Epidermal melanocyte (primary cell): Measurements from ENCODE around the gene CCDC177.
"Not testable (repeated sequence)": the region's sequence is repeated elsewhere in the genome, so short reads cannot be mapped to it uniquely, and the experiment has no call there.

ENCODE experiments used
- DNase-seq: peaks from one replicate; pipeline ENCODE4 v3.0.0; 2011; ENCODE audit warnings: low spot score; ENCODE audit not compliant: insufficient read length

The CCDC177 gene

DNA sequence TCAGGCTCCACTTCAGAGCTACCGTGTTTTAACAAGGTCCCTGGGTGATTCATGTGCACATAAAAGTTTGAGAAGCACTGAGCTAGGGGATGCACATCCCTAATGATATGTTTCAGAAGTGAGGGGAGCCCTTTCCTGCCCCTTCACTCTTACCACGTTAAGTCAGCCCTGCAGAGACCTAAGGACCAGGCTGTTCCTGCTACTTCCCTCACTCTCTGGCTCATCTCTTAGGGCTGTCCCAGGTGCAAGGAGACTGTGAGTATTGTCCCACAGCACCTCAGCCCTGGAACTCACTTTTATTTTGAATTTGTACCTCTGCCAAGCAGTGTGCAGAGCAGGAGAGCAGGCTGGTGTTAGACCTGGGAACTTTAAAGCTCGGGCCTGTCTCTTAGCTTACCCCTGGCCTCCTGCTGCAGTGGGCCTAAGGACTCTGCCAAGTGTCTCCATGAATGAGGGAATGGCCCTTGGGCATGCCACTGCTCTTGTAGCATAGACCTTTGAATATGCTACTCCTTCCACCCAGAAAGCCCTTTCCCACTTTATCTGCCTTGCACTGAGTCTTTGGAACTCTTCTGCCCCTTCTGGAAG is 25.7 kb upstream of the CCDC177 start:
- no peak for DNase-seq

DNA sequence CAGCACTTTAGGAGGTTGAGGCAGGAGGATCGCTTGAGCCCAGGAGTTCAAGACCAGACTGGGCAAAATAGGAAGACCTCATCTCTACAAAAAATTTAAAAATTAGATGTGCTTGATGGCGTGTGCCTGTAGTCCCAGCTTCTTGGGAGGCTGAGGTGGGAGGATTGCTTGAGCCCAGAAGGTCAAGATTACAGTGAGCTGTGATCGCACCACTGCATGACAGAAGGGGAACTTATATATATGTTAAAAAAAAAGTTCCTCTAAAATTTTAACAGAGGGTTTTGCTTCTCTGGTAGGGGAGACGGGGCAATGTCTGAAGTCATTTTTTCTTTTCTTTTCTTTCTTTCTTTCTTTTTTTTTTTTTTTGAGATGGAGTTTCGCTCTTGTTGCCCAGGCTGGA is 24.8 kb upstream of the CCDC177 start:
- not testable (repeated sequence) for DNase-seq

DNA sequence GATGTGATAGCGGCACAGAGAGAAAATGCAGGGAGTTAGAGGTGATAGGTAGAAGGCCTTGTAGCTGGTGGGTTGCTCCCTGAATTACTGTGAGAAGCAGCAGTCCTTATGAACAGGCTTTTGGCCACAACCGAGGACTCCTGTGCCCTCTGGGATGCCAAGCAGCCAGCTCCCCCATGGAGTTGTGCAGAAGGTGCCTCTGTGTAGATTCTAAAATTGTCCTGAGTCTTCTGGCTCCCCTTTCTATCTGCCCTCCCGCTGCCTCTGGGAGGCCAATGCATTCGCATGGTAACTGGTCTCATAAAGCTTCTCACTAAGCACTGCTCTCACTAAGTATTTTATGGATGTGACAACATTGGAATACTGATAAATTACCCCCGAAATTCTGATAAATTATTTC is 20.7 kb upstream of the CCDC177 start:
- no peak for DNase-seq

DNA sequence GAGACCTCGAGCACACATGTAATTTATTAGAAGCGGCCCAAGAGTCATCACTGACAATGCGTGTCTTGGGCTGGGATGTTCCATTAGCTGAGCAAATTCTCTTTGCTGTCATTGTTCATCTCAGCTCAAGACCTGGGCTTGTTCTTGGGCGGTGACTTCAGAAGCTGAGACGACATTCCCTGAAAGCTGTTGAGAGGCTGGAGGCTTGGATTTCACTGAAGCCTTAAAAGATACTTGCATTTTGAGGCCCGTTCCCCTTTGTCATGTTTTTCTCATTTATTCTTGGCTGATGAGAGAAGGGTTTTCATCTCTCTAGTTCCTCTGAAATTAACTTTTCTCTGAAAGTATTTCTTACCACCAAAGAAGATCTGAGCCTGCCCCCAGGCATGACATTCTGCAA is 20.2 kb upstream of the CCDC177 start:
- DNase-seq = no peak

DNA sequence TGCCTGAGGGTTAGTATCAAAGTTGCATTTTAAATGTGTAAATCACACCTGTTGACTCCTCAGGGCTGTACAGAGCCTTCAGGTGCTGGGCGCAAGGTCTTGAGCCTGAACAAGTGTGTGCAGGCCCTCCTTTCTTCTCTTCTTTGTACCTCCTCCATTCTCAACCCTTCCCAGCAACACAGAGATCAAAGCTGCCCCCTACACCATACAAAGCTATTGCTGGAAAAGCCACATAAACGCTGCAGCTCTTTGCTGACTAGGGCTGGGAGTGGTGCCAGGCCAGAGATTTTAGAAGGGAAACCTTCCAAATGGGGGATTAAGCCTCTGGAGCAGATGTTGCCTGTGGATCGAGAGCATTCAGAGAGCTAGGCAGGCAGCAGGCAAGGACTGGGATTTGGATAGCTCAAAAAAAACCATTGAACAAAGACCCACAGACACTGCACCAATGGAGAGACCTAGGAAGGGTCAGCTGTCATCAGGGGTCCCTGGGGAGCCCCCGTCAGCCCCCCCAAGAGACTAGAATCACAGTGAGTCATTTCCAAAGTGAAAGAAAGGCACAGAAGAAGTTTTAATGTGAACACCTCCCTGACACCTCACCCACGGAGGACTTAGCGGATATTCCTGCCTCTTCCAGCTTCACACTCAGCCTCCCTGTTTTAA is 18.5 kb upstream of the CCDC177 start:
- peak; percentile 29 for DNase-seq

DNA sequence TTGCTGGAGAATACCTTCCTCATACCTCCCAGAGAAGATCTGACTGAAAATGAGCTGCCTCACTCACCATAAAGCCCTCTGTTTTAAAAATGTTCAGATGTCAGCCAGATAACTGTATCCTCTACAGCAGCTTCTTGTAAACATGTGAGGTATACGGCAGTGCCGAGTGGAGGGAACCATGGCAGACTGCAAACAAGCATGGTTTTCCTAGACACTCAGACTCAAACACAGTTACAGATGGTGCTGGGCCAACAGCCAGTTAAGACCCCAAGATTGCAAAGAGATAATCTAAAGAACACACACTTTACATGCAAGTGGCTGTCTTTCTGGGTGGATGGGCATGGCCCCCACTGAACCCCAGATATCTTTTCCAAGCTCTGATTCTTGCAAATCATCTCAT is 16.6 kb upstream of the CCDC177 start:
- no peak for DNase-seq

DNA sequence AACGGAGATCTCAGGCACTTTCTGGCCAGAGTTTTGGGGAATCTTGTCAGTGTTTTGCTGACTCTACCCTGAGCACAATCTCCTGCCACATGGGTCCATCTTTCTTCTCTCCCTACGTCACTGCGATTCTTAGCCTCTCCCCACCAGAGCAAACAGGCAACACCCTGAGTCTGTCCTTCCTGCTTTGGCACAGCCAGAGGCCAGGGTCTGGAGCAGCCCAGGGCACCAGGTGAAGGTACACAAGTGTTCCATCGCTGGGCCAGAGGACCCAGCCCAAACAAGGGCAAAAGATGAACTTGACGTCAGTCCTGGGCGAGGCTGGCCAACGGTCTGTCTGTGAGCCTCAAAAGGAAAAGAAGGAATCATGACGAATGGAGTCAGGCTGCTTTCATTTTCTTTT is 12.7 kb upstream of the CCDC177 start:
- DNase-seq = no peak

DNA sequence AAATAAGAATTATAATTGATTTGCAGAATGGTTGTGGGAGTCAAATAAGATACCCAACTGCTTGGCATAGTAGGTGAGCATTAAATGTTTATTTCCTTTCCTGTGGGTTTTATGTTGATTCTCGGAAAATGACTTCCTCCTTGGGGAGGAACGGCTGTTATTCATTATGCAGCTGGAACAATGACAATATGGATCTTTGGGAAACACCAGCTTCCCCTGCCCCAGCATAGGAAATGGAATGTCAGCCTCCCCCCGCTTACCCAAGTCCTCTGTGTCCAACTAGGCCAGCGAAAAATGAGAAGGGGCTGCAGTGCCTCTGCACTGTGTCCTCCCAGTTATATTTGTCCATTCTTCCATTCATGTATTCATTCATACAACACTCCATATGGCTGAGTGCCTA is 11.7 kb upstream of the CCDC177 start:
- no peak for DNase-seq

DNA sequence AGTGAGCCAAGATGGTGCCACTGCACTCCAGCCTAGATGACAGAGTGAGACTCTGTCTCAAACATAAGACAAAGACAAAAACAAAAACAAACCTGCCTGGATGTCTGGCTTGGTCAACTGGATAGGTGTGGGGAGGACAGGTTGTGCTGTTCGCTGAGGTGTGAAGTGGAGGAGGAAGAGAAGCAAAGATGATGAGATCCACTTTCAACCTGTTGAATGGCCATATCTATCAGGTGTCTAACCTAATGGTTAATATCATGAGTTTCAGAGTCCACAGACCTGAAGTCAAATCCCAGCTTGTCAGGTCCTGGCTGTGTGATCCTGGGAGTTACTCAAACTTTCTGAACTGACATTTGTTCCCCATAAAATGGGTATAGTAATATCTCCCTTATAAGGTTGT is 9.7 kb upstream of the CCDC177 start:
- DNase-seq = no peak

DNA sequence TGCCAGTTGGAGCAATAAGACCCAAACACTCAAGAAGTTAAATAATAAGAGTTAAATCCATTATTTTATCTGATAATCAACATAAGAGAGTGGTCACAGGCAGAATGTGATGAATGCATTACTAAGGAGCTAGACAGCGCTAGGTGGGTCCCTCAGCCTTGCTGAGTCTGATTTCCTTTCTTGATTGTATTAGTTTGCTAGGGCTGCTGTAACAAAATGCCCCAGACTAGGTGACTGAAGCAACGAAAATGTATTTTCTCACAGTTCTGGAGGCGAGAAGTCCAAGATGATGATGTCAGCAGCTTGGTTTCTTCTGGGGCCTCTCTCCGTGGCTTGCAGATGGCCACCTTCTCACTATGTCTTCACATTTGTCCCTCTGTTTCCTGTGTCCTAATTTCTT is 8.2 kb upstream of the CCDC177 start:
- no peak for DNase-seq

DNA sequence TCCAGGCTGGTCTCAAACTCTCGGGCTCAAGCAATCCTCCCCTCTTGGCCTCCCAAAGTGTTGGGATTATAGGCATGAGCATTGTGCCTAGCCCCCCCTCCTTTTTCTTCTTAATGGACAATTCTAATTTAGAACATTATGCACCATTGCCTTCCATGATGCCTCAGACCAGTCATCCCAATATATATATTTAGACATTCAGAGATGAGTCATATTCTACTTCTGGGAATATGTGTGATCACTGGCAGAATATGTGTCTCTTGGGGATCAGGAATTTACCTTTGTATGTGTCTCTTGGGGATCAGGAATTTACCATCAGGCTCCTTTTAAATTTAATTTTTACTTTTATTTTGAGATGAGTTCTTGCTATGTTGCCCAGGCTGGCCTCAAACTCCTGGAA is 7.5 kb upstream of the CCDC177 start:
- no peak for DNase-seq

DNA sequence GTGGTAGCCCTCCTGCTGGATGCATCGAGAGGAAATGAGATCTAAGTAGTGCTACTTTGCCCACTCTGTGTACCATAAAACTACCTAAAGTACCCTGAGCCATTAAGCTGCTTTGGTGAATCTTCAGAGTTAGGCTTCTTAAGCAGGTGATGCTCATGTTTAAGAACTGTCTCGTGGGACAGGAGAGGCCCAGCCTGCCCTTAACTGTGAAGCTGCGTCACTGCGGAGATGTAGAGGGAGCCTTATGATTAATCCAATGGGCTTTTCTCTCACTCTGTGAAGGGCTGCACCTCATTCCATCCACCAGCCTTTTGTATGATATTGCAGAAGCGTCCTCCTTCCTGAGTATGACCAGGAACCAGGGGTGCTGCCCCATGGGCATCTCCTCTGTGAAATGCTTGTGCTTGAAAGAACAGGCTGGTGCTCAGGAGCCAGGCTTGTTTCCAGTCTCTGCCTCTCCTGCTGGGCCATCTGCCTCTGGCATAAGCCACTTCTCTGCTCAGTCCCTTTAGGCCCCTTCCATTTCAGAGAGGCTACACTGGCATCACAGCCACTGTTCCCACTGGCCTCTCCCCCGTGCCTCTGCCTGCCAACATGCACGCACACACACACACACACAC is 6.8 kb upstream of the CCDC177 start:
- DNase-seq = no peak

DNA sequence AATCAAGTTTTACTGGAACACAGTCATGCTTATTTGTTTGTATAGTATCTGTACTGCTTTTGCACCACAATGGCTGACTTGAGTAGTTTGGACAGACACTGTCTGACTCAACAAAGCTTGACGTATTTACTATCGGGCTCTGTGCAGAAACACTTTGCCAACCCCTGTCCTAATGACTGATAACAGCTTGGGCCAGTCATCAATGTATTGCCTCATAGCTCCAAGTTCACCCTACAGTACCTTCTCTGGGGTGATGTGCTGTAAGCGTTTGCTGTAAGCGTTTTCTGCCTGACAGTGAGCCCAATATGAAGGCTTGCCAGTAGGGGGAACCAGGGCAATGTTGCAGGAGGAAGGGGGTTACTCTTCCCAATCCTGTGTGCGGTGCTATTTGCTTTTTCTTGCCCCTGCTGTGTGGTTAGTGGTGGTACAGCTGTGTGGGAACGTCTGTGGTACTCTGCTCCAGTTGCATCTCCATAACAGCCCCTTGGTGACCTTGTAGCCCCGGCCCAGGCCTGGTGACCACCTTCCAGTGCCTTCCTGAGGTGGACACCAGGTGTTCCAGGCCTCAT is 5.4 kb upstream of the CCDC177 start:
- no peak for DNase-seq

DNA sequence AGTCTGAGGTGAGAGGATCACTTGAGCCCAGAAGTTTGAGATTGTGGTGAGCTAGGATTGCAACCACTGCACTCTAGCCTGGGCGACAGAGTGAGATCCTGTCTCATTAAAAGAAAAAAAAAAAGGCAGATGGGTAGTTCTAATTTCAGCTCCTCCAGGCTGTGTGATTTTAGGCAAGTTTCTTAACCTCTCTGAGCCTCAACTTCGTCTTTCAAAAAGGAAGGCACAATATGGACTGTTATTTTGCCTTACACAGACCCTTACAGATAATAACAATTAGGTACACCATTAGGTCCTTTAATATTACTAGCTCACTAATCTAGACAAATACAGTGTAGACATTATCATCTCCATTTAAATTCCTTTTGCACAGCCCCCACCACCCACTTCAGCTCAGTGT is 4.8 kb upstream of the CCDC177 start:
- DNase-seq = no peak

DNA sequence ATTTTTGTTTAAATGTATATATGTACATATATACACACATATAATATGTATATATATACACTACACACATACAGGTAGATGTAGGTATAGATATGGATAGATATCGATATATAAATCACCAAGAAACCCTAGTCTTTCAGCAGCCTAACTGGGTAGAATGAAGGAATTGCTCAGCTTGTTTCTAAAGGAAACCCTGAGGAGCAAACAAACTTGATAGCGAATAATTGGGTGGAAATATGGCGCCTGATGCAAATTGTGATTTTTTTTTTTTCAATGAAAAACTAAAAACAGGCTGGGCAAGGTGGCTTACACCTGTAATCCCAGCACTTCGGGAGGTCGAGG is 254 bp upstream of the CCDC177 start:
- no peak for DNase-seq

DNA sequence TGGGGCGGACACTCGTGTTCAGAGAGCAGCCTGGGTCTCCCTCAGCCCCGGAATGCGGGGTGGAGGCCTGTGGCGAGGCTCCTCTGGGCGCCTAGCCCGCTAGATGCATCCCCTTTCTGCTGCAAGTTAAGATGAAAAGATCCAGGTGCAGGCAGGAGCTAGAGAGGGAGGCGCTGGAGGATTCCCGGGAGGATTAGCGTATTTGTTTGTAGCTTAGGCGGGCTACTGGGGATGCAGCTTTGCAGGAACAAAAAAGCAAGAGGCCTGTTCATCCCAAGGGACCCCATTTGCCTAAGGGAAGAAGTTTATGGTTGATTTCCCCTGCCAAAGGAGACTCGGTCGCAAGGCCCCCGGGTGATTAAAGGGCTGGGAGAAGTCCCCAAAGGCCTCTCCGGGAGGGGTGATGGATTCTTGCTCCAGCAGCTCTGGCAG is 824 bp downstream of the CCDC177 start:
- no peak for DNase-seq

DNA sequence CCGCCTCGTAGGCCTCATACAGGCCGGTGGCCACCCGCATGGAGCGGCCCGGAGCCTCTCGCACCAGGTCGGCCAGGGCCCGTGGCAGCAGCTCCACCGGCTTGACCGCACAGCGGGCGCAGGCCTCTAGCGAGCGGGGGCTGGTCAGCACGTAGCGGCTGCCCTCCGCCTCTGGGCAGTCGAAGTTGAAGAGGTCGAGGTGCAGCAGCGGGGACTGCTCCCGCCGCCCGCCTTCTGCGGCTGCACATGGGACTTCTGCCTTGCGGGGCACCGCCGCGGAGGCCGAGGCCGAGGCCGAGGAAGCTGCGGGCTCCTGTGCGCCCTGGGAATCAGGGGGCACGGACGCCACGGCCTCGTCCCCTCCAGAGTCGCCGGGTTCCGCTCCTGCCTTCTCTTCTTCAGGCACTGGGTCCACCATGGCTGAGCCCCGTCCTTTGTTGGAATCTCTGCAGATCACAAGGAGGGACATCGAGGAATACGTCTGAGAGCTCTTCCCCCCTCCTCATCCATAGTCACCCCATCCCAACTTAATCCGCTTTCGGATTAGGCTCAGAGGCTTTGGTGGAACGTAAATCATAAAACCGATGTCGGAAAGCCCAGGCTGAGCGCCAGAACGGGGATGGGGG is 1.4 kb downstream of the CCDC177 start:
- no peak for DNase-seq

DNA sequence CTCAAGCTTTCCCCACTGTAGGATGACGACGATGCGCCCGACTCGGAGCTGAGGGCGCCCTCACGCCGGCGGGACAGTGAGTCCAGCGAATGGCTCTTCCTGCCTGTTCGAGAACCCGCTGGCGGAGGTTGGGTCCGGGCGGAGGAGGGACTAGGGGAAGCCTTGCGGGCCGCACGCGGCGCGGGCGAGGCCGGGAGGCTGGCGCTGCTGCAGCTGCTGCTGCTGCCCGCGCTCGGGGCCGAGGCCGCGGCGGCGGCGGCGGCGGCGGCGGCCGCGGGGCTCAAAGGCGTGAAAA is 1.9 kb downstream of the CCDC177 start:
- DNase-seq = no peak

DNA sequence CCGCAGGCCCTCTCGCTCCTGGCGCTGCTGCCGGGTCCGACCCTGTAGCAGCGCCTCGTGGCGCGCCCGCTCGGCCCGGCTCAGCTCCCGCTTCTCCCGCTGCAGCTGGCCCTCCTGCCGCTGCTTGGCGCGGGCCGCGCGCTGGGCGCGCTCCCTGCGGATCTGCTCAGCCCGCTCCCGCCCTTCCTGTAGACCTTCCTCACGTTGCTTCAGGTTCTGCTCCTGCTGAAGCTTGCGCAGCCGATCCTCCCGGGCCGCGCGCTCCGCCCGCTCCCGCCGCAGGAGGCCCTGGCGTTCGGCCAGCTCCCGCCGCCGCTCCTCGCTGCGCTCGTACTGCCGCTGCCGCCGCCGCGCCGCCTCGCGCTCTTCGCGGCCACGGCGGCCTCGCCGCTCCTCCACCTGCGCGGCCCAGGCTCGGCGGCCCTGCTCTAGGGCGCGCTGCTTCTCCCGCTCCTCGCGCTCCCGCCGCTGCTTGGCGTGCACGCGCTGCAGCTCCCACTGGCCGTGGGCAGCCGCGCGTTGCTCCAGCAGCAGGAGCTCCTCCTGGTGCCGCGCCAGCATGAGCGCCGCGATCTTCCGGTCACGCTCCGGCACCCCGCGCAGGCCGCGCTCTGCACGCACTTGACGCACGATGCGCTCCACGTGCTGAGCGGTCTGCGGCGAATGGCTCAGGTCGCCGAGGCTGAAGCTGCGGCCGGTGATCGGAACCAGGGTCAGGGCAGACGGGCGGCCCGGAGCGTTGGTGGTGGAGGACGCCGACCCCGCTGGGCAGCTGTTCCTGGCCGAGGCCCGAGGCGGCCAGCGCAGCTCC is 2.4 kb downstream of the CCDC177 start:
- no peak for DNase-seq

DNA sequence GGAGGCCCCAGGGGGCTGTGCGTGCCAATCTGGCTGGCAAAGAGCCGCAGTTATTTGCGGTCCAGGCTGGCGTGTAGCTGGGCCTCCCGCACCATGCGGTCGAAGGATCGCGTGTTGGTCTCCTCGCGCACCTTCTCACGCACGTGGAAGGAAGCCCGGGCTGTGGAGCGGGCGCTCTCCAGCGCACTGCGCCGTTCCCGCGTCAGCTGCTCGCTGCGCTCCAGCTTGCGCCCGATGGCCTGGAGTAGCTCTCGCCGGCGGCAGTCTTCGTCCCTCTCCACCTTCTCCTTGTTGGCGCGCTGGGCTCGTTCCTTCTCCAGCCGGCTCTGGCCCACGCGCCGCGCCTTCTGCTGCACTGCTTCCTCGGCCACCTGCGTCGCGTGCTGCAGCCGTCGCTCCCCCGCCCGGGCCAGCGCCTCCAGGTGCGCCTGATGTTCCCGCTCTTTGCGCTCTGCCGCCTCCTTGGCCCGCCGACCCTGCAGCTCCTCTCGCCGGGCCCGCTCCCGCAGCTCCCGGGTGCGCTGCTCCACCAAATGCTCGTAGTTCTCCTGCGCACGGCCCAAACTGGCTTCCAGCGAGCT is 3.1 kb downstream of the CCDC177 start:
- DNase-seq = no peak

DNA sequence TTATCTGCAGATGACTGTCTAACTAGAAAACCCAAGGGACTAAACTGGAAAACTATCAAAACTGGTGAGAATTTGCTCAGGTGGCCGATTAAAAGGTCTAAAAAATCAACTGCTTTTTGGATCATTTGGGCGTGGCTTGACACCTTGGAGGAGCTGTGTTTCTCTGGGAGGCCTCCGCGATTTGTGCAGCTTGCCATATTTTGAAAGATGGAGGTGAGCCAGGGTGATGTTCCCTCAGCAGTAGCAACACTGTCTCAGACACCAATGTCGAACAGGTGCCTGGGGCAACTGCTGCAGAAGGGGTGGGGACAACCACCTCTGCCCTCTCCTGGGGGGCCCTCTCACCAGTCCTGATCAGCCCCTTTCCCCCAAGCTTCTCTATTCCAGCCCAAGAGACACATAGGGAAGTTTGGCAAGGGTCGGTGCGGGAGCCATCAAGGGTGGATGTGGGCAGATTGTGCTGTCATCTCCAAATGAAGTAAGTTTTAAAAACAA is 3.8 kb downstream of the CCDC177 start:
- no peak for DNase-seq
